ENCODE measurements around the gene ZNF518B. TPM values are rescaled to one million over a fixed set of nuclear protein-coding genes. Genes with fewer than 3 reads are reported as not detected.
A peak's percentile ranks its signal among the peaks of the same experiment; 100 is the strongest.

ZNF518B gene
- total RNA-seq, 4 donors from 2014 or later: 15.7 to 21.9 (median 20.9) TPM

- 84% methylated on average over 8 of the region's 8 CpGs for WGBS
- Histone ChIP-seq H3K4me1 (no peaks in the 10 kb centered on the region), H3K36me3 (no peaks in the 10 kb centered on the region), H3K4me3 (no peak overlapping the region), H3K27ac (no peak overlapping the region), H3K9me3 (no peaks in the 10 kb centered on the region), H3K27me3 (no peaks in the 10 kb centered on the region)
- DNase-seq (ENCODE audit: low spot score in 2 of 2): no peak
- TF ChIP-seq EP300 (IDR thresholded peaks at IDR 0.05) (no peak), CTCF (IDR thresholded peaks at IDR 0.05) (no peak), POLR2A (IDR thresholded peaks at IDR 0.05) (no peak), POLR2AphosphoS5 (IDR thresholded peaks at IDR 0.05) (no peak)
These were observed 51.6 kb downstream of the ZNF518B start for GRCh38 chr4:10405672-10406071.

- H3K9me3 ChIP-seq: no peaks in the 10 kb centered on the region
- H3K27me3 ChIP-seq: no peaks in the 10 kb centered on the region
- no peak for DNase-seq (ENCODE audit: low spot score in 2 of 2)
- no peak overlapping the region for H3K27ac ChIP-seq
- TF ChIP-seq EP300 (IDR thresholded peaks at IDR 0.05) (no peak), CTCF (IDR thresholded peaks at IDR 0.05) (peak; percentile 29 to 30)
- WGBS: 68% methylated on average over 6 of the region's 6 CpGs
- H3K36me3 ChIP-seq: no peaks in the 10 kb centered on the region
- no peaks in the 10 kb centered on the region for H3K4me1 ChIP-seq
- H3K4me3 ChIP-seq: no peak overlapping the region
These were observed 53.4 kb downstream of the ZNF518B start for GRCh38 chr4:10403633-10404445.

GRCh38 chr4:10395971-10396580 lies 61.1 kb downstream of the ZNF518B start:
- no peak overlapping the region for H3K27ac ChIP-seq
- TF ChIP-seq POLR2AphosphoS5 (IDR thresholded peaks at IDR 0.05) (no peak), EP300 (IDR thresholded peaks at IDR 0.05) (no peak), CTCF (IDR thresholded peaks at IDR 0.05) (no peak), POLR2A (IDR thresholded peaks at IDR 0.05) (no peak)
- DNase-seq (ENCODE audit: low spot score in 2 of 2): no peak

More at GRCh38 chr4:10395971-10396580, 61.1 kb downstream of the ZNF518B start:
- Histone ChIP-seq H3K36me3 (no peaks in the 10 kb centered on the region), H3K9me3 (no peaks in the 10 kb centered on the region), H3K4me1 (no peaks in the 10 kb centered on the region), H3K4me3 (no peak overlapping the region), H3K27me3 (no peaks in the 10 kb centered on the region)
- no CpG with 5 or more reads among the region's 1 CpG for WGBS

Other genes starting within 250 kb of the ZNF518B start
- gene CLNK, start 227.3 kb upstream of the ZNF518B start, total RNA-seq: under 1 TPM in 3 of 4 donors, not detected in 1; 0.11 to 0.64 (median 0.52) TPM